Subcutaneous abdominal adipose tissue (tissue), 5 donors: Measurements from ENCODE around the gene TGFBR2.

Experiments used
- H3K27ac ChIP-seq: one replicate; pipeline ENCODE4 v1.7.0; 2013; ENCODE audit warnings: low read depth, mild to moderate bottlenecking, inconsistent platforms, low read length, moderate library complexity
- H3K27me3 ChIP-seq, 5 donors: one replicate each; pipeline ENCODE4 v1.7.0; 2013; ENCODE audit warnings: low read length in 5 of 5, inconsistent platforms in 1 of 5; ENCODE audit not compliant: control insufficient read depth in 5 of 5, insufficient read depth in 4 of 5
- H3K36me3 ChIP-seq, 5 donors: one replicate each; pipeline ENCODE4 v1.7.0; 2013; ENCODE audit warnings: low read length in 5 of 5; ENCODE audit not compliant: control insufficient read depth in 5 of 5, insufficient read depth in 5 of 5
- H3K4me1 ChIP-seq, 5 donors: one replicate each; pipeline ENCODE4 v1.7.0; 2013; ENCODE audit warnings: low read length in 5 of 5, mild to moderate bottlenecking in 3 of 5, moderate library complexity in 1 of 5; ENCODE audit not compliant: control insufficient read depth in 5 of 5, insufficient read depth in 5 of 5
- H3K4me3 ChIP-seq, 5 donors: one replicate each; pipeline ENCODE4 v1.7.0; 2013; ENCODE audit warnings: low read length in 5 of 5, low read depth in 1 of 5
- H3K9ac ChIP-seq, 5 donors: one replicate each; pipeline ENCODE4 v1.7.0; 2013; ENCODE audit warnings: low read length in 5 of 5, mild to moderate bottlenecking in 4 of 5, moderate library complexity in 3 of 5
- H3K9me3 ChIP-seq, 5 donors: one replicate each; pipeline ENCODE4 v1.7.0; 2013; ENCODE audit warnings: low read length in 5 of 5; ENCODE audit not compliant: control insufficient read depth in 5 of 5
- donor health status: healthy.
- donor health status: healthy.
- donor health status: healthy.
- donor health status: healthy.
- donor health status: healthy.

The TGFBR2 gene

GRCh38 chr3:30625541-30626438 is 19.4 kb downstream of the TGFBR2 start:
- Histone ChIP-seq H3K9me3 (peaks cover 0 to 4% (median 0%) of the 10 kb centered on the region in 5 donors), H3K4me1 (peaks cover 8 to 85% (median 61%) of the 10 kb centered on the region in 5 donors), H3K27me3 (no peaks in the 10 kb centered on the region), H3K4me3 (no peak overlapping the region), H3K36me3 (peaks cover 3 to 20% (median 4%) of the 10 kb centered on the region in 5 donors), H3K9ac (peak overlapping the region in 2 of 5 donors; percentile 17 to 30), H3K27ac (peak overlapping the region; percentile 74)

- Histone ChIP-seq H3K4me3 (no peak overlapping the region), H3K27ac (peak overlapping the region; percentile 74), H3K4me1 (peaks cover 8 to 86% (median 66%) of the 10 kb centered on the region in 5 donors)
Observed at GRCh38 chr3:30626443-30627180, 20.2 kb downstream of the TGFBR2 start.

GRCh38 chr3:30628205-30628900 is 22.0 kb downstream of the TGFBR2 start:
- peak overlapping the region; percentile 87 for H3K27ac ChIP-seq

More at GRCh38 chr3:30626443-30627180, 20.2 kb downstream of the TGFBR2 start:
- Histone ChIP-seq H3K27me3 (no peaks in the 10 kb centered on the region), H3K9ac (peak overlapping the region in 2 of 5 donors; percentile 17 to 30), H3K9me3 (peaks cover 0 to 4% (median 0%) of the 10 kb centered on the region in 5 donors), H3K36me3 (peaks cover 3 to 20% (median 4%) of the 10 kb centered on the region in 5 donors)

GRCh38 chr3:30628901-30629590 is 22.6 kb downstream of the TGFBR2 start:
- peak overlapping the region; percentile 87 for H3K27ac ChIP-seq
- no peak overlapping the region for H3K4me3 ChIP-seq
- H3K9ac ChIP-seq, result peak overlapping the region in 2 of 5 donors; percentile 6 to 41
- peaks cover 0 to 4% (median 0%) of the 10 kb centered on the region in 5 donors for H3K9me3 ChIP-seq
- no peaks in the 10 kb centered on the region for H3K27me3 ChIP-seq
- peaks cover 11 to 88% (median 76%) of the 10 kb centered on the region in 5 donors for H3K4me1 ChIP-seq
- peaks cover 3 to 15% (median 5%) of the 10 kb centered on the region in 5 donors for H3K36me3 ChIP-seq

More at GRCh38 chr3:30628205-30628900, 22.0 kb downstream of the TGFBR2 start:
- H3K9ac ChIP-seq, result peak overlapping the region in 2 of 5 donors; percentile 6 to 41
- H3K4me1 ChIP-seq, result peaks cover 11 to 85% (median 70%) of the 10 kb centered on the region in 5 donors
- peaks cover 3 to 18% (median 5%) of the 10 kb centered on the region in 5 donors for H3K36me3 ChIP-seq
- no peaks in the 10 kb centered on the region for H3K27me3 ChIP-seq
- H3K9me3 ChIP-seq, result peaks cover 0 to 4% (median 0%) of the 10 kb centered on the region in 5 donors
- H3K4me3 ChIP-seq, result no peak overlapping the region

GRCh38 chr3:30629746-30630145 is 23.3 kb downstream of the TGFBR2 start:
- Histone ChIP-seq H3K9me3 (peaks cover 0 to 4% (median 0%) of the 10 kb centered on the region in 5 donors), H3K4me1 (peaks cover 11 to 92% (median 83%) of the 10 kb centered on the region in 5 donors), H3K4me3 (no peak overlapping the region), H3K9ac (no peak overlapping the region), H3K27ac (peak overlapping the region; percentile 87), H3K36me3 (peaks cover 3 to 15% (median 5%) of the 10 kb centered on the region in 5 donors), H3K27me3 (no peaks in the 10 kb centered on the region)

GRCh38 chr3:30630238-30631030 is 24.0 kb downstream of the TGFBR2 start:
- Histone ChIP-seq H3K27me3 (no peaks in the 10 kb centered on the region), H3K4me1 (peaks cover 11 to 92% (median 85%) of the 10 kb centered on the region in 5 donors), H3K9ac (no peak overlapping the region), H3K9me3 (peaks cover 0 to 4% (median 0%) of the 10 kb centered on the region in 5 donors), H3K36me3 (peaks cover 3 to 15% (median 5%) of the 10 kb centered on the region in 5 donors), H3K27ac (peak overlapping the region; percentile 87), H3K4me3 (peak overlapping the region in 1 of 5 donors; percentile 5)

GRCh38 chr3:30631243-30631904 is 25.0 kb downstream of the TGFBR2 start:
- peaks cover 0 to 4% (median 0%) of the 10 kb centered on the region in 5 donors for H3K9me3 ChIP-seq
- no peak overlapping the region for H3K9ac ChIP-seq
- no peaks in the 10 kb centered on the region for H3K27me3 ChIP-seq
- peaks cover 8 to 88% (median 81%) of the 10 kb centered on the region in 5 donors for H3K4me1 ChIP-seq
- H3K36me3 ChIP-seq, result peaks cover 2 to 10% (median 4%) of the 10 kb centered on the region in 5 donors
- no peak overlapping the region for H3K4me3 ChIP-seq
- peak overlapping the region; percentile 87 for H3K27ac ChIP-seq

GRCh38 chr3:30632065-30632464 is 25.7 kb downstream of the TGFBR2 start:
- peak overlapping the region in 1 of 5 donors; percentile 20 for H3K9ac ChIP-seq

More at GRCh38 chr3:30632065-30632464, 25.7 kb downstream of the TGFBR2 start:
- H3K27ac ChIP-seq, result peak overlapping the region; percentile 87
- no peak overlapping the region for H3K4me3 ChIP-seq
- peaks cover 0 to 4% (median 3%) of the 10 kb centered on the region in 5 donors for H3K36me3 ChIP-seq
- H3K27me3 ChIP-seq, result no peaks in the 10 kb centered on the region
- H3K4me1 ChIP-seq, result peaks cover 4 to 84% (median 75%) of the 10 kb centered on the region in 5 donors
- peaks cover 0 to 4% (median 0%) of the 10 kb centered on the region in 5 donors for H3K9me3 ChIP-seq
